ENCODE data around the gene PATE4. TPM values are rescaled to one million over a fixed set of nuclear protein-coding genes. Genes with fewer than 3 reads are reported as not detected.
A peak's percentile ranks its signal among the peaks of the same experiment; 100 is the strongest.

PATE4 gene
- total RNA-seq, 1 experiment from 2014 or later: not detected

- DNase-seq (ENCODE audit: low read depth): peak; percentile 95
Observed at GRCh38 chr11:125887373-125888324, 54.5 kb downstream of the PATE4 start, which contains the start of gene HYLS1. HYLS1 (plus strand) TSS chr11:125887668; CDS start chr11:125899369, 11,701 bp downstream.

Other genes with a start within 250 kb of the PATE4 start
- gene STT3A, start 240.5 kb upstream of the PATE4 start, total RNA-seq (2014; rRNA removed; shearing (Covaris generic)): 145 and 199 TPM in 2 replicates
- gene CHEK1, start 208.2 kb upstream of the PATE4 start, total RNA-seq (2014; rRNA removed; shearing (Covaris generic)): 43.9 and 52.7 TPM in 2 replicates
- gene ACRV1, start 152.5 kb upstream of the PATE4 start, total RNA-seq (2014; rRNA removed; shearing (Covaris generic)): 0.10 TPM in 1 of 2 replicates, not detected in the other
- gene PATE1, start 87.0 kb upstream of the PATE4 start, total RNA-seq (2014; rRNA removed; shearing (Covaris generic)): not detected in 2 replicates
- not detected in 2 replicates for gene PATE2, start 54.5 kb upstream of the PATE4 start, total RNA-seq (2014; rRNA removed; shearing (Covaris generic))
- not detected in 2 replicates for gene PATE3, start 45.2 kb upstream of the PATE4 start, total RNA-seq (2014; rRNA removed; shearing (Covaris generic))
- gene HYLS1, start 54.4 kb downstream of the PATE4 start, total RNA-seq (2014; rRNA removed; shearing (Covaris generic)): 21.3 and 23.9 TPM in 2 replicates
- gene PUS3, start 69.9 kb downstream of the PATE4 start, total RNA-seq (2014; rRNA removed; shearing (Covaris generic)): 26.2 and 35.7 TPM in 2 replicates
- gene DDX25, start 71.2 kb downstream of the PATE4 start, total RNA-seq (2014; rRNA removed; shearing (Covaris generic)): not detected in 2 replicates
- not detected in 2 replicates for gene VSIG10L2, start 112.7 kb downstream of the PATE4 start, total RNA-seq (2014; rRNA removed; shearing (Covaris generic))
- 1.7 and 1.9 TPM in 2 replicates for gene CDON, start 229.6 kb downstream of the PATE4 start, total RNA-seq (2014; rRNA removed; shearing (Covaris generic))

Data from HT1080 (cell line).